ENCODE data around the gene MOB3A. TPM values are rescaled to one million over a fixed set of nuclear protein-coding genes. Genes with fewer than 3 reads are reported as not detected.

The MOB3A gene
- polyA plus RNA-seq, 1 of the 3 experiments (the other 2 are of a cell fraction) = 24.1 TPM

DNA sequence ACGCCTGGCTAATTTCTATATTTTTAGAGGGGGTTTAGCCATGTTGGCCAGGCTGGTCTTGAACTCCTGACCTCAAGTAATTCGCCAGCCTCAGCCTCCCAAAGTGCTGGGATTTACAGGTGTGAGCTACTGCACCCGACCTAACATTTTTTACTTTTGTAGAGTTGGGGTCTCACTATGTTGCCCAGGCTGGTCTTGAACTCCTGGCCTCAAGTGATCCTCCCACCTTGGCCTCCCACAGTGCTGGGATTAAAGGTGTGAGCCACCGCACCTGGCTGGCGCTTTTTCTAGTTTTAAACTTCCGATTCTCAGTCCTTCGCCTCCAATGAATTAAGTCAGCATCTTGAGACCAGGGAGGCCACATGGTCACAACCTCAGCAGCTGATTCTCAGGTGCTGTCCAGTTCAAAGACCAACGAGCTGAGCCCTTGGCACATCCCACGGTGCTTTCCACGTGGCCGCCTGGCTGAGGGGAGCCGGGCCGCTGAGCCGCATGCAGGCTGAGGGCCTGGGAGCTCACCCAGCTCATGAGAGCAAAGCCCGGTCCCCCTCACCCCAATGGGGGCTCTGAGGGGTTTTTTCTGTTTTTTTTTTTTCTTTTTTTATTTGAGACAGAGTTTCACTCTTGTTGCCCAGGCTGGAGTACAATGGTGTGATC is 46.2 kb upstream of the MOB3A start:
- peaks cover 98% of the 10 kb centered on the region for H4K20me1 ChIP-seq (ENCODE audit: insufficient read depth)
- no peaks in the 10 kb centered on the region for H3K9me3 ChIP-seq
- H3K79me2 ChIP-seq (ENCODE audit: insufficient read depth) = peaks cover 98% of the 10 kb centered on the region
- no peak for DNase-seq
- H3K4me2 ChIP-seq = no peak overlapping the region
- H3K4me3 ChIP-seq (ENCODE audit: low read depth in 2 of 2, low read length in 1 of 2) = no peak overlapping the region
- H3K27me3 ChIP-seq (ENCODE audit: insufficient read depth) = no peaks in the 10 kb centered on the region
- H3F3A ChIP-seq (replicated peaks; ENCODE audit: insufficient read depth) = no peaks in the 10 kb centered on the region
- no peak overlapping the region for H3K27ac ChIP-seq (ENCODE audit: low read depth in 2 of 2, low read length in 1 of 2)
- H3K36me3 ChIP-seq (replicated peaks in 1 of 2; ENCODE audit: control insufficient read depth in 1 of 2, insufficient read depth in 2 of 2, low read length in 1 of 2) = peaks cover 0 to 10% of the 10 kb centered on the region in 2 experiments
- POLR2A ChIA-PET = interaction anchor here (0.6 kb wide), 1 partner anchor 16 kb away, joined by 3 read pairs; no protein-coding TSS in a partner anchor
- CTCF ChIA-PET = no interaction called here
- 92% methylated on average over 11 of the region's 15 CpGs for WGBS (ENCODE audit: low lambda C conversion rate)
- no peaks in the 10 kb centered on the region; a peak in 1 of 4 replicates for H3K4me1 ChIP-seq (ENCODE audit: control insufficient read depth in 1 of 2, insufficient read depth in 2 of 2, low read depth in 1 of 2, low read length in 1 of 2)
- no peak overlapping the region for H2AFZ ChIP-seq (ENCODE audit: low read depth)
- H3K9me2 ChIP-seq = no peaks in the 10 kb centered on the region
- TF ChIP-seq TAF1 (IDR thresholded peaks at IDR 0.05; ENCODE audit: borderline replicate concordance, low read depth, low read length) (no peak), MEF2A (IDR thresholded peaks at IDR 0.05; ENCODE audit: borderline replicate concordance, low read depth) (no peak), USF2 (IDR thresholded peaks at IDR 0.05; ENCODE audit: borderline replicate concordance, low read depth, low read length) (no peak)
- no peak overlapping the region for H3K9ac ChIP-seq

DNA sequence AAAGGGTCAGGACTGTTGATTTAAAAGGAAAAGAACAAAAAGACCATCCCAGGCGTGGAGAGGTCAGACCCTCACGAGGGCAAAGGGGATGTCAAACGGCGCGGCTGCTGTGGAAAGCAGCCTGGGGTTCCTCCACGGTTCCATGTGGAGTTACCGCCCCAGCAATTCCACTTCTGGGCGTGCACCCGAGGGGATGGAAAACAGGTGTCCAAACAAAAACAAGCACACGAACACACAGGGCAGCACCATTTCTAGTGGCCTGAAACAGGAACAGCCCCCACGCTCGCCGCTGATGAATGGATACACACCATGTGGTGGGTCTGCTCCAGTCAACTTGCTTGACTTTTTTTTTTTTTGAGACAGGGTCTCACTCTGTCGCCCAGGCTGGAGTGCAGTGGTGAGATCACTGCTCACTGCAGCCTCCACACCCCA is 44.0 kb upstream of the MOB3A start:
- no peaks in the 10 kb centered on the region for H3K9me3 ChIP-seq
- H3K4me3 ChIP-seq (ENCODE audit: low read depth in 2 of 2, low read length in 1 of 2) = no peak overlapping the region
- no peak overlapping the region for H2AFZ ChIP-seq (ENCODE audit: low read depth)
- H4K20me1 ChIP-seq (ENCODE audit: insufficient read depth) = peaks cover 89% of the 10 kb centered on the region
- no peak overlapping the region for H3K9ac ChIP-seq
- no peaks in the 10 kb centered on the region for H3K27me3 ChIP-seq (ENCODE audit: insufficient read depth)
- no peaks in the 10 kb centered on the region; a peak in 1 of 4 replicates for H3K4me1 ChIP-seq (ENCODE audit: control insufficient read depth in 1 of 2, insufficient read depth in 2 of 2, low read depth in 1 of 2, low read length in 1 of 2)
- H3K27ac ChIP-seq (ENCODE audit: low read depth in 2 of 2, low read length in 1 of 2) = no peak overlapping the region
- TF ChIP-seq TEAD4 (IDR thresholded peaks at IDR 0.05; ENCODE audit: borderline replicate concordance, insufficient read depth) (no peak), USF2 (IDR thresholded peaks at IDR 0.05; ENCODE audit: borderline replicate concordance, low read depth, low read length) (no peak), FOSL2 (IDR thresholded peaks at IDR 0.05; ENCODE audit: borderline replicate concordance, low read depth) (no peak), TAF1 (IDR thresholded peaks at IDR 0.05; ENCODE audit: borderline replicate concordance, low read depth, low read length) (no peak), MXI1 (IDR thresholded peaks at IDR 0.05; ENCODE audit: low read depth, low read length) (no peak), NRF1 (IDR thresholded peaks at IDR 0.05; ENCODE audit: low read depth, low read length) (no peak), RFX5 (IDR thresholded peaks at IDR 0.05; ENCODE audit: low read length) (no peak), JUND (IDR thresholded peaks at IDR 0.05) (no peak), FOXJ3 (CRISPR knock-in tag; IDR thresholded peaks at IDR 0.05) (no peak), YY1 (IDR thresholded peaks at IDR 0.05; ENCODE audit: low read depth) (no peak), POLR2AphosphoS5 (IDR thresholded peaks at IDR 0.05; ENCODE audit: low read depth, low read length) (no peak), REST (IDR thresholded peaks at IDR 0.05; ENCODE audit: low read depth, low read length) (no peak), NFIC (IDR thresholded peaks at IDR 0.05; ENCODE audit: borderline replicate concordance) (no peak), USF1 (IDR thresholded peaks at IDR 0.05; ENCODE audit: borderline replicate concordance, low read depth) (no peak), EP300 (IDR thresholded peaks at IDR 0.05; ENCODE audit: borderline replicate concordance in 1 of 2, low read depth in 1 of 2, low read length in 1 of 2) (no peak)
- TF ChIP-seq, protein P1, sequence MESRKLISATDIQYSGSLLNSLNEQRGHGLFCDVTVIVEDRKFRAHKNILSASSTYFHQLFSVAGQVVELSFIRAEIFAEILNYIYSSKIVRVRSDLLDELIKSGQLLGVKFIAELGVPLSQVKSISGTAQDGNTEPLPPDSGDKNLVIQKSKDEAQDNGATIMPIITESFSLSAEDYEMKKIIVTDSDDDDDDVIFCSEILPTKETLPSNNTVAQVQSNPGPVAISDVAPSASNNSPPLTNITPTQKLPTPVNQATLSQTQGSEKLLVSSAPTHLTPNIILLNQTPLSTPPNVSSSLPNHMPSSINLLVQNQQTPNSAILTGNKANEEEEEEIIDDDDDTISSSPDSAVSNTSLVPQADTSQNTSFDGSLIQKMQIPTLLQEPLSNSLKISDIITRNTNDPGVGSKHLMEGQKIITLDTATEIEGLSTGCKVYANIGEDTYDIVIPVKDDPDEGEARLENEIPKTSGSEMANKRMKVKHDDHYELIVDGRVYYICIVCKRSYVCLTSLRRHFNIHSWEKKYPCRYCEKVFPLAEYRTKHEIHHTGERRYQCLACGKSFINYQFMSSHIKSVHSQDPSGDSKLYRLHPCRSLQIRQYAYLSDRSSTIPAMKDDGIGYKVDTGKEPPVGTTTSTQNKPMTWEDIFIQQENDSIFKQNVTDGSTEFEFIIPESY (IDR thresholded peaks at IDR 0.05; ENCODE audit: borderline replicate concordance, low read depth) = no peak
- TF ChIP-seq, protein P2, sequence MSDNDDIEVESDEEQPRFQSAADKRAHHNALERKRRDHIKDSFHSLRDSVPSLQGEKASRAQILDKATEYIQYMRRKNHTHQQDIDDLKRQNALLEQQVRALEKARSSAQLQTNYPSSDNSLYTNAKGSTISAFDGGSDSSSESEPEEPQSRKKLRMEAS (IDR thresholded peaks at IDR 0.05; ENCODE audit: low read depth) = no peak
- H3K36me3 ChIP-seq (replicated peaks in 1 of 2; ENCODE audit: control insufficient read depth in 1 of 2, insufficient read depth in 2 of 2, low read length in 1 of 2) = peaks cover 2 to 21% of the 10 kb centered on the region in 2 experiments
- H3K4me2 ChIP-seq = no peak overlapping the region
- CTCF ChIA-PET = no interaction called here
- no peaks in the 10 kb centered on the region for H3F3A ChIP-seq (replicated peaks; ENCODE audit: insufficient read depth)
- DNase-seq = no peak
- POLR2A ChIA-PET = no interaction called here
- peaks cover 96% of the 10 kb centered on the region for H3K79me2 ChIP-seq (ENCODE audit: insufficient read depth)
- 95% methylated on average over 14 of the region's 14 CpGs for WGBS (ENCODE audit: low lambda C conversion rate)
- no peaks in the 10 kb centered on the region for H3K9me2 ChIP-seq
